Stimulated activated CD4-positive, alpha-beta T cell treated with anti-CD3 and anti-CD28 coated beads, Interleukin-1b, Interleukin-23, amount 100 ng/mL, for 24 hours (primary cell): ENCODE results near the gene SLC15A4.

ENCODE experiments used
- DNase-seq, 4 experiments: peaks; one replicate each; pipeline ENCODE4 v3.0.0-alpha.2; 2020; ENCODE audit warnings: low read depth in 4 of 4, low spot score in 1 of 4

The SLC15A4 gene

GRCh38 chr12:128755566-128755965 lies 68.2 kb downstream of the SLC15A4 start:
- no peak for DNase-seq

GRCh38 chr12:128754275-128754674 lies 69.5 kb downstream of the SLC15A4 start:
- DNase-seq: no peak

GRCh38 chr12:128753438-128753837 lies 70.3 kb downstream of the SLC15A4 start:
- no peak for DNase-seq

- DNase-seq: no peak
These were observed 71.4 kb downstream of the SLC15A4 start for GRCh38 chr12:128752386-128752785.

GRCh38 chr12:128747441-128747840 lies 76.3 kb downstream of the SLC15A4 start:
- DNase-seq: no peak

- DNase-seq: no peak
These were observed 77.7 kb downstream of the SLC15A4 start for GRCh38 chr12:128745772-128746689.

GRCh38 chr12:128743916-128744315 lies 79.8 kb downstream of the SLC15A4 start:
- DNase-seq: no peak
